CMK (cell line): ENCODE data around the gene PICK1.
"Not testable (repeated sequence)": the region's sequence is repeated elsewhere in the genome, so short reads cannot be mapped to it uniquely, and the experiment has no call there.

Source experiments
- DNase-seq: peaks from one replicate; pipeline ENCODE4 v3.0.0-alpha.2; 2010; ENCODE audit warnings: low read depth

Gene PICK1

DNA sequence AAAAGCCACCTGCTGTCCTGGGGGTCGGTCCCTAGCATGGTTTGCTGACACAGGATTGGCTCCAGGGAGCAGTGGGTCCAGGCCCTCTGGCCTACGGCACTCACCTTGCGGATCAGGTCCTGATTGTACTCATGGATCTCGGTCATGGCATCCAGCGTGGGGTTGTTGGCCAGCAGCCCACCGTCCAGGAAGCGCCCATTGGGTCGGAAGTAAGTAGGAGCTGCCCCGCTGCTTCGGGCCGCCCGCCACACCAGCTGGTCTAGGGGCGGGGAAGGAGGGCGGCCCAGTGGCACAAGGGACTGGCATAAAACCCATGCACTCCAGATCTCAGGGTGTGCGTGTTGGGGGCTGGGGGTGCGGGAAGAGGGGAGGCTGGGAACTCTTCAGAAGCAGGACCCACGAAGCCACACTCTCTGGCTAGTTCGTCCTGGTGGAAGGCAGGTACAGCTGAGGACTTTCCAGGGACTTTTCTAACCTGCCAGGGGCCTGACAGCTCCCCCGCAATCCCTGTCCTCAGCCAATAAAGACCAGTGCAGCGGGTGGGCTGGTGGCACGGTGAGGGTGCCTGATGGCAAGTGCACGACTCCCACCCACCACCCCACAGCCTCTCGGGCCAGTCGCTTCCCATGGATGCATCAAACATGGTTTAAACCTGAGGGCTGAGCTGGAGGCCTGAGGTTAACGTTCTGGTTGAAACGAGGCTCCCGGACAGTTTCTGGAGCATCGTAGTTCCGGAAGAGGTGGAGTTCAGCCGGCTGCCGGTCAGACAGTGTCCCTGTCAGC is 58.4 kb downstream of the PICK1 start:
- no peak for DNase-seq

DNA sequence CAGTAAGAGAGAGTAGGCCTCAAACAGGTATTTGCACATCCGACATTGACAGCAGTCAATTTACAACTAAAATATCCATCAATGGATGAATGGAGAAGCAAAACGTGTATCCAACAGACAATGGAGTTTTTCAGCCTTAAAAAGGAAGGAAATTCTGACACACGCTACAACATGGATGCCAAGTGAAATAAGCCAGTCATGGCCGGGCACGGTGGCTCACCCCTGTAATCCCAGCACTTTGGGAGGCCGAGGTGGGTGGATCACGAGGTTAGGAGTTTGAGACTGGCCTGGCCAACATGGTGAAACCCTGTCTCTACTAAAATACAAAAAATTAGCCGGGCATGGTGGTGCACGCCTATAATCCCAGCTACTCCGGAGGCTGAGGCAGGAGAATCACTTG is 60.4 kb downstream of the PICK1 start:
- not testable (repeated sequence) for DNase-seq

DNA sequence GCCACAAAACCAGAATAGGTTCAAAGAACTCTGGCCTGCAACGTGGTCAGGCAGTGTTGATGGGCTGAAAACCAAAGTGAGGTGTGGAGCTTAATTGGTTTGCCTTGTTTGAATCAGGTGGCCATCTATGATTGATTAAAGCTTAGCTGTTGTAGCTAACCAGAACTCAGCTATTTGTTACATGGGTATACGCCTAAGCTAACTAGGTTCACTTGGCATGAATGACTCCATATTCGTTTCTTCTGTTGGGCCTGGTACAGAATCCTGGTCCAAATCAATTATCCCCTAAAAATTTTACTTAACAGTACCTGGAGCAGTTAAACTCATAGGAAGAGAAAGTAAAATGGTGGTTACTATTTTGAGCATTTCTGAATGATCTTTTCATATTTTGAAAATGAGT is 61.0 kb downstream of the PICK1 start:
- no peak for DNase-seq

DNA sequence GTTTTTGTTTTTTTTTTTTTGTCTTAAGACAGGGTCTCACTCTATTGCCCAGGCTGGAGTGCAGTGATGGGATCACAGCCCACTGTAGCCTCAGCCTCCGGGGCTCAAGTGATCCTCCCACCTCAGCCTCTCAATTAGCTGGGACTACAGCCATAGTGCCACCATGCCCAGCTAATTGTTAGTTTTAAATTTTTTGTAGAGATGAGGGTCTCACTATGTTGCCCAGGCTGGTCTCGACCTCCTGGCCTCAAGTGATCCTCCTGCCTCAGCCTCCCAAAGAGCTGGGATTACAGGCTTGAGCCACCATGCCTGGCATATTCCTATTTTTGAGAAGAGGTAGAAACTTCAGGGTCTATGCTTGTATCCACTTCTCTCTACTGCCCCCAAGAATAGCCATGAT is 61.5 kb downstream of the PICK1 start:
- DNase-seq = not testable (repeated sequence)

DNA sequence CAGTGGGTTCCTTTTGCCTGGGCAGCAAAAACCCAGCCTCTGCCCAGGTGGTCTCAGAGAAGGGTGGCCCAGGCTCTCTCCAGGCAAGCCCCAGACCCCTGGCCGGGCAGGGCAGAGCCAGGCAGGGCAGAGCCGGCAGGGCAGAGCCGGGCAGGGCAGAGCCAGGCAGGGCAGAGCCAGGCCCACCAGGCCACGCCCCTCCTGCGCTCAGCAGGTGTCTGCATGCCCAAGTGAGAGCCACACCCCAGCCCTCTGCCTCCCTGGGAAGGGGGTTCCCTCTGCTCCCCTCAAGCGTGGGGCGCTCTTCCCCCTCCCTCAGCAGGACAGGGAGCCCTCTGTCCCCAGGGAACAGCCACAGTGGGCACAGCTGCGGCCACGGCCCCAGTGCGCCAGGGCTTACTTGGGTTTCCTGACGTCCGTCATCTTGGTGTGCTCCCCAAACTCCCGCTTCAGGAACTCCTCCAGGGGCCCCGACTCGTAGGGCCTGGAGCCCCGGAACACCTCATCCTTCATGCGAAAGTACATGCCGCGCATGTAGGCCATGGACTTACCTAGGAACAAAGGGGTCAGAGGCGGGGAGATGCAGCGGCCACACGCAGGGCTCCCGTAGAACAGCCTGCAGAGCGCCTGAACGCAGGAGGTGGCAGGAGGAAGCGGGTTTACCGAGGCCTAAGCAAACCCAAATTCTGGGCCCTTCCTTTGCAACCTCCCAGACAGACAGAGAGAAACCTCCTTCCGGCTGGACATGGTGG is 63.3 kb downstream of the PICK1 start:
- no peak for DNase-seq

DNA sequence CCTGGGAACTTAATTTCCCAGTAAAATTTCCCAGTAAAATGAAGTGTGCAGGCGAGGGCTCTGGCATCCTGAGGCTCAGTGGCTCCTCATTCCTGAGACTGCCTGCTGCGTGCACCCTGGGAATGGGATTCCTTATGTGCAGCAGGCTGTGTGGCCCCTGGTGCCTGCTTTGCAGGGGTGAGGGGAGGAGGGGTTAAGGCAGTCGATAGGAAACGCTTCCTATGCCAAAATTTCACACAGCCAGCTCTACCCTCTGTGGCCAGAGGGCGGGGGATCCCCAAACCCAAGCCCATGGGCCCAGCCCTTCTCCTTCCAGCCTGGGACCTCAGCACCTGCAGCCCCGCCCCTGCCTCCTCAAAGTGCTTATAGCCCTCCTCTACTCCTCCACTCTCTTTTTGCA is 65.4 kb downstream of the PICK1 start:
- DNase-seq = no peak

DNA sequence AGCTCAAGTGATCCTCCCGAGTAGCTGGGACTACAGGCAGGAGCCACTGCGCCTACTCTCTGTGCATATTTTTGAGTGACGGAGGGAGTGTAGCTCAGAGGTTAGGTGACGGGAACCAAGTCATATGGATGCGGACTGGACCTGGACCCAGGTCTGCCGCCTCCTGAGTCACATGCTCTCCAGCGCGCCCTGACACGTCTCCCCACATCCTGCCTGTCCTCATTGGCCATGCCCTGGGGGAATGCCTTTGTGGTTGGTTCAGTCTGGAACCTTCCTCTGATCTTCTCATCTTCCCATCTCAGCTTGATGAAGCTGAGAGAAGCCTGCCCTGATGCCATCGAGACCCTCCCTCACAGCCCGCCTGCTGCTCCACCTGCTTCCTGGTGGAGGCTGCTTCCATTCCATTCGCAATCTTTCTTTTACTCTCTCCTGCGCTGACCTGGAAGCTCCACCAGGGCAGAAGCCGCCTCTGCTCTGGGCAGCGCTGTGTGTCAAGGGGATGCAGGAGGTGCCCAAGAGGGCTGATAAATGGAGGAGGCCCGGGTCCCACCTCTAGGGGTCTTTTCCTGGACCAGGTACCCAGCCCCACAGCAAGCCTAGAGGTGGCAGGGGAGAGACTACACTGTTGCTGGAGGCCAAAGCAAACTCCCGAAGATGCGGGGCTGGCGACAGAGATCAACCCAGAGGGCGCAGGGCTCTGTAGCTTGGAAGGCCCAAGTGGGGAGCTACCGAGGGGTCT is 67.2 kb downstream of the PICK1 start:
- DNase-seq = no peak

DNA sequence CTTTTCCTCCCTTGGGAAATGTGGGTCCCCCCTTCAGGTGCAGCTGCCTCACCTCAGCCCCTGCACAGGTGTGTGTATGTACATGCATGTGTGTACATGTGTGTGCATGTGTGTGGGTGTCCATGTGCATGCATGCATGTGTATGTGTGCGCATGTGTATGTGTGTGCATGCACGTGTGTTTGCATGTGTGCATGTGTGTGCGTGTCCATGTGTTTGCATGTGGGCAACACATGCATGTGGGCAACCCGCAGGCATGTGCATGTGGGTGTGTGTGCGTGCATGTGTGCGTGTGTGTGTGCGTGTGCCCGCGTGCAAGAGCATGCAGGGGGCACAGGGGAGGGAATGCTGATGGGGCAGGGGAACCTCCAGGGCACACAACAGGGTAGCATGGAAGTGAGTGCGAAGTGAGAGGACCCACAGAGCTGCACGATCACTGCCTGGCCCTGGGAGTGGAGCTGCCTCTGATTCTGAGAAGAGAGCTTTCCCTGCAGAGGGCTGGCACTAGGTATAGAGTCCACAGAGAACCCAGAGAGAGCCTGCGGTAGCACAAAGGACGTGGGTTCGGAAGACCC is 67.9 kb downstream of the PICK1 start:
- DNase-seq = no peak
